Fibroblast of gingiva (primary cell): Measurements from ENCODE around the gene KCNQ2.

Experiments used
- DNase-seq: peaks from one replicate; pipeline ENCODE4 v3.0.0-alpha.2; 2011; ENCODE audit warnings: low read depth

The KCNQ2 gene

DNA sequence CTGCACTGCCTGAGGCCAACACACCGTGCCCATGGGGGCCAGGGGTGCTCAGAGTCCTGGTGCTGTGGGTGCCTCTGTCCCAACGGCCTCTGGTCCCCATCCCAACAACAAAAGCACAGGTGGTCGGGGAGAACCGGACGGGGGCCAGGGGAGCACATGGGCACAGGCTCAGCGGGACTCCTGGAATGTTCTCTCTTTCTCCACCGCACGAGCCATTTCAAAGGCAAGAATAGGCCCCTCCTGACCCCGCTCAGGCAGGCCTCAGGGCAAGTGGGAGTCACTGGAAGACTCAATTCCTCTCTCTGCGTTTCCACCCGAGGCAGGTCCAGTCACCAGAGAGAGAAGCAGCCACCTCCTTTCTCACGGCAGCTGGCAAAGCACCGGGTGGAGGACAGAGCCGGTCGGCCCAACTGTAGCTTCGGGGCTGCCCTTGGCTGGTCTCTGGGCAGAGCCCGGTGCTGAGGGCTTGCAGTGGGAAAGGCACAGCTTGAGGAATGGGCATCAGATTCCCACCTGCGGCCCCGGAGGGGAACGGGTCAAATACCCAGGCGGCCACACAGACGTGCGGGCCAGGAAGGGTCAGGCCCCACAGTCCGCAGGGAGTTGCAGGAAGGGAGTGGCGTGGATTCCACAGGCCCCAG is 55.2 kb downstream of the KCNQ2 start:
- no peak for DNase-seq

DNA sequence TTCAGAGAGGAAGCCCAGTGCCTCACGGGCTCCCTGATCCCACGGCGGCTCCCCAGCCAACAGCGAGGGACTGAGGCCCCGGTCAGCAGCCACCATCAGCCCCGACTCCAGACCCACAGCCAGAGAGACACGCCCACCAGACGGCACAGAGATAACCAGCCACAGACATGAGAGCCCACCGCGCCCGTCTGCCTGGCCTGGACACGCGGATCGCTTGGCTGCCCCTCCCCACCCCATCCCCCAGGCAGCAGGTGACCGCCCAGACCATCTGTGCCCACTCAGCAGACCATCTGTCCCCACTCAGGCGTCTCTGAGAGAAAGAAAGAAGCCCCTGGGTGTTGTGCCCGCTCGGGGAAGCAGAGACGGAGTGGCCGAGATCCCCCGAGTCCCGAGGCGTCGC is 55.8 kb downstream of the KCNQ2 start:
- DNase-seq = no peak

DNA sequence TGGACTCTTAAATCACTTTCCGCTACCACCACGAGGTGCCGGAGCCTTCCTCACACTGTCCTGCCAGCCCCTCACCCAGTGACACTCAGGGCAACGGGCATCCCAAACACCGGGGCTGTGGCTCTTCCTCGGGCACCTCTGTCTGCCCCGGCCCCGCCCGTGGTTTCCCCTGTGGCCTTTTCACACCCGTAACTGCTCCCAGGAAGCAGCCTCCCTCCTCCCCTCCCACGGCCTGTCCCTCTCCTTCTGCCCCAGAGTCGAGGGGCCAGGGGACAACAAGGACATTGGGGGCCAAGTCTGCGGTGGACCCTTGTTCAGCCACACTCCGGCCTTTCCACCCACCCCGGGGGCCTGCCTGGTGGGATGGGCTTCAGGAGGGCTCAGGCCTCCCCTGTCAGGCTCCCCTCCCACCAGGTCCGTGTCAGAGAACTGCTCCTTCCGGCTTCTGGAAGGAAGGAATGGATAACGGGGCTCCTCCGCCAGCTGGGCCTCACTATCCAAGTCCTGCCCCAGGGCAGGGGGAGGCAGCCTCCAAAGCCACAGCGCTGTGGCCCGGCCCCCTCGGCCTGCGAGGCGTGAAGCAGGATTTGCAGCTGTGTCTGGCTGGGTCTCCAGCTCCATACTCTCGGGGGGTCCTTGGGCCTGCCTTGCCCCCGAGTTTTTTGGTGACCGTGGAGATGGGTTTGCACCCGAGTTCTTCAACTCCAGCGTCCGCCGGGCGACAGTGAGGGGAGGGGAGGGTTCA is 56.6 kb downstream of the KCNQ2 start:
- no peak for DNase-seq

DNA sequence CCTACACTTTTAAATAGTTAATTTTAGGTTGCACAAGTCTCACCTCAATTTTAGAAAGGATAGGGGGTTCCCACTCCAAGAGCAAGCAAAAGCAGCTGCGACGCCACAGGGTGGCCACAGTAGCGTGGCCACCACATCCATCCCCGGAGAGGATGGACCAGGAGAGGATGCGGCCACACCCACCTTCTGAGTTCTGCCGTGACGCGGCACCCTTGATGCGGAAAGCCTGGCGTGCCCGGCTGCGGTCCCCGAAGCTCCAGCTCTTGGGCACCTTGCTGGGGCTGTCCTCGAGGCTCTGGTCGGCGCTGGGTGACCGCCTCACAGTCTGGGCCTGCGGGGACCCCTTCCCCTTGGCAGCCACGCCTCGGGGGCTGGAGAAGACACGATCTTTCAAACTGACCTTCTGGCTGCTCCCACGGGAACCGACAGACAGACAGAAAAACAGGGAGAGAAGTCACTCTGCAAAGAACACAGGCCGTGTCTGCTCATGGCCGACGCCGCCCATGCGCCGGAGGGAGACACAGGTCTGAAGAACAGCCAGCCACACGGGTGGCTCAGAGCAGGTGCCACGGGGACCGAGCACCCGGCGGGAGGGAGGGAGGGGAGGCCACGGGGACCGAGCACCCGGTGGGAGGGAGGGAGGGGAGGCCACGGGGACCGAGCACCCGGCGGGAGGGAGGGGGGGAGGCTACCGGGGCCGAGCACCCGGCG is 57.6 kb downstream of the KCNQ2 start:
- no peak for DNase-seq

DNA sequence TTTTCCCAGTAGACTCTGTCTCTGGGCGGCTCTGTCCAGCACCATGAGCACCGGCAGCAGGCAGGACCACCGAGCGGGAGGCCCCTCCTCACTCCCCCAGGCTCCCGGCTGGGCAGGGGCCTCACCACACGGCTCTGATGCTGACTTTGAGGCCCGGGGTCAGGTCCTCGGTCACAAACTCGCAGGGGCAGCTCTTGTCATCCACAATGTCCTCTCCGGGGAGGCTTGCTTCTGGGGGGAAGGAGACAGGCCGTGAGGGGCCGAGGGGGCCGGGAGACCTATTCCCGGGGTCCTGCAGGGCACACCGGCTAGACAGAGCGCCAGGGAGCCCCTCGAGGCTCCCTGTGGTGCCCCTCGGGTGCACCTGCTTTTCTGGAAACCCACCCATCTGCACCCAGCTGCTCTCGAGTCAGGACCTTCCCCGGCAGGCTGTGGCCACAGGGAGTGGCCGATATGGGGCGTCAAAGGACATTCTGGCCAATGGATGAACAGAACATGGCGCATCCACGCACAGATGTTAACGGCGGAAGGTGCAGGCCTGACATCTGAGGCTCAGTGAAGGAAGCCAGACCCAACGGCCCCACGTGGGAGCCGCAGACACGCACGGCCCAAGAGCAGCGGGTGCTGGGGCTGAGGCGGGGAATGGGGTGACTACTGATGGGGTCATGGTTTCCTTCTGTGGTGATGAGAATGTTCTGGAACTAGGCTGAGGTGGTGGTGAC is 58.3 kb downstream of the KCNQ2 start:
- DNase-seq = no peak

DNA sequence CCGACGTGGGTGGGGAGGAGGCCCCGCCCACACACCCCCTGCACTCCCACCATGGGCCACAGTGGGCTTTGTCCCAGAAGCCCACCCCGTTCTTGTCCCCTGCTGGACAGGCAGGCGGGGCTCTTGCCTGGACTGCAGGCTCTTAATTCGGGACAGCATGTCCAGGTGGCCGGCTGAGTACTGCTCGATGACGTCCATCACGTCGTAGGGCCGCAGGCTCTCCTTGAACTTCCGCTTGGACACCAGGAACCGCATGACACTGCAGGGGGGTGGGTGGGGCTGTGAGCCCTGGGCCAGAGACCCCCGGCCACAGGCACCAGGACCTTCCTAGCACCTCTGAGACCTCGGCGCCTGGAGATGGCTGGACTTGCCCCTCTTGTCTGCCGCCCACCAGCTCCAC is 59.1 kb downstream of the KCNQ2 start:
- no peak for DNase-seq

DNA sequence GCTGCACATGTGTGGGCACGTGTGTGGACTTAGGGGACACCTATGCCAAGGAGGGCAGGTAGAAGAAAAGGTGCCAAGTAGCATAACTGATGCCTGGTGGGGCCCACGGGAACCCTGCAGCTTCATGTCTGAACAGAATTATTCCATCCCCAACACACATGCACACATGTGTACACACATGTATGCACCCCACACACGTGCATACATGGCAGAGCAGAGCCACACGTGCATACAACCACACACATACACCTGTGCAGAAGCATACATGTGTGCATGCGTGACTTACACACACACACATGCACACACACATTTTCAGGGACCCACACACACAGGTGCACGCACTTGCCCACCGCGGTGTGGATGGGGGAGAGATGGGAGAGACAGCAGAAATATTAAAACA is 59.6 kb downstream of the KCNQ2 start:
- no peak for DNase-seq

DNA sequence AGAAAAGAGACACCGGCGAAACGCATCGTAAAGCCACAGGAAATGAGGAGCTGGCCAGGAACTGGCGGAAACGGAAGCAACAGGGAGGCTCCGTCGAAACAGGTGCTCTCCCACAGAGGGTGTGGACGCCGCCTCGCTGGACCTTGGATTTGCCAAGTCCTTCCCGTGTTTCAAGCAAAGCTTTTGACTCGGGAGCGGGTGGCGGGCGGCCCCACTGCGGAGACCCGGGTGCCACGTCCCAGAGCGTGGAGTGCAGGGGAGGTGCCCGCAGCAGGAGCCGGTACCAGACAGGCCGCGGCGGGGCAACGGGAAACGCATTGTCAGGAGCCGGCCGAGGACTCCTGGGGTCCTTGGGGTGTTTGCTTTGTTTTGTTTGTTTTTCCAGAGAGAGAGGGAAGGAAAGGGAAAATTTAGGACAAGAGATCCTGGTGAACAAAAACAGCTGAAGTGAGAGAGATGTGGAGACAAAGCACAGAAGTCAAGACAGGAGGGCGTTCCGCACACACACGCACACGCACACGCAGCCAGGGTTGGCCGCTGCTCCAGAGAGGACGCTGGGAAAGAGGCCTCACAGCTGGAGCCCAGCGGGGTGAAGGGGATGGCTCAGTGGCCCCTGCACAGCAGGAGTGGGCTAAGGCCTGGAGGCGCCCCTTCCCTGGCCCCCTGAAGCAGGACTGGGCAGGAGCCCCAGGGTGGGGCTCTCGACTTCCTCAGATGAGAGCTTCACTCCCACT is 60.4 kb downstream of the KCNQ2 start:
- no peak for DNase-seq

DNA sequence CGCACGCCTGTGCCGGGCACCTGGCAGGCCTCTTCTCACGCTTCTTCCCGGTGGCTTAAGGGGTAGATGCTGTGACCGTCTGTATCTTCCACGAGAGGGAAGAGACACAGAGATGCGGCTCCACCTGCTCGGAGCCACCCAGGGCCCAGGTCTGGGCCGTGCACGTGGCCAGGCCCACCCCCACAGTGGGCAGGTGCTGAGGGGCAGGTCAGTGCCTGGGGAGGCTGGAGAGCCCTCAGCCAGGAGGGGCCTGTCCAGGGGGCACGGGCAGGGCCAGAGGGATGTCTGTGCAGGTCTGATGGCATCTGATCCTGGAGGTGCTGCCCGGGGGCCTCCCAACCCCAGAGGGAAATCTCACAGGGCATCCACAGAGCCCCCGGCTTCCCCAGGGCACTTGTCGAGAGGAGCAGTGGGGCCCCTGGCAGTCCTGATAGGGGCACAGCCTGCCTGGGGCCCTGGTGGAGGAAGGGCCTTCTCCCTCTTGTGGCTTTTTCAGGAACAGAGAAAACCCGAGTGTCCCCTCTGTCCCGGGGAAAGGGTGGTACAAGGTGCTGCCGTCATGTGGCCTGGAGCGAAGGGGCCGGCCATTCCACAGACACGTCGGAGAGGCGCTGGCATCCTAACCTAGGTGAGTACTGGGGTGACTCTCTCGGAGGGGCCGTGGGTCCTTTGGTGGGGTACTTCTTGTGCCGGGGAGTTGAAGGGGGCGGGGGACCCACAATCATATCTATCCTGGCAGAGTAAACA is 61.1 kb downstream of the KCNQ2 start:
- DNase-seq = no peak

DNA sequence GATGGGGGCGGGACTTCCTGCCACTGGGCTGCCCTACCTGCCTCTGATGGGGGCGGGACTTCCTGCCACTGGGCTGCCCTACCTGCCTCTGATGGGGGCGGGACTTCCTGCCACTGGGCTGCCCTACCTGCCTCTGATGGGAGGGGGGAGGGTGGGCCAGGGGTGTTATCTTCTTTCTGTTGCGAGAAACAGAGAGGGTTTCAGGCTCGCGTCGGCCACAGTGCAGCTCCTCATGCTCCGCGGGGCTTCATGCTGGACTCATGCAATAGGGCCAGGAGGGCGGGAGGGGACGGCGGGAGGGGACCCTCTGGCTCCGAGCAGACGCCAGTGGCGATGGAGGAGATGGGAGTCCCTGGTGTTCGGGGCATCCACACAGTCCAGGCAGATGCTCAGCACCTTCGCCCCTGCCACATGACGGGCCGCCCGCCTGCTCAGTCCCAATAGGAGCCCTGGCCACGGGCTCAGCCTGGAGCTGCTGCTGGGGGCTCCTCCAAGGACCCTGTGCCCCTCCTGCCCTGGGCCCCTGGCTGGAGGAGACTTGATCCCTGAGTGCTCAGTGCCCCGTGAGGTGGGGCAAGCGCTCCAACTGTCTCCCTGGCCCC is 62.5 kb downstream of the KCNQ2 start:
- no peak for DNase-seq

DNA sequence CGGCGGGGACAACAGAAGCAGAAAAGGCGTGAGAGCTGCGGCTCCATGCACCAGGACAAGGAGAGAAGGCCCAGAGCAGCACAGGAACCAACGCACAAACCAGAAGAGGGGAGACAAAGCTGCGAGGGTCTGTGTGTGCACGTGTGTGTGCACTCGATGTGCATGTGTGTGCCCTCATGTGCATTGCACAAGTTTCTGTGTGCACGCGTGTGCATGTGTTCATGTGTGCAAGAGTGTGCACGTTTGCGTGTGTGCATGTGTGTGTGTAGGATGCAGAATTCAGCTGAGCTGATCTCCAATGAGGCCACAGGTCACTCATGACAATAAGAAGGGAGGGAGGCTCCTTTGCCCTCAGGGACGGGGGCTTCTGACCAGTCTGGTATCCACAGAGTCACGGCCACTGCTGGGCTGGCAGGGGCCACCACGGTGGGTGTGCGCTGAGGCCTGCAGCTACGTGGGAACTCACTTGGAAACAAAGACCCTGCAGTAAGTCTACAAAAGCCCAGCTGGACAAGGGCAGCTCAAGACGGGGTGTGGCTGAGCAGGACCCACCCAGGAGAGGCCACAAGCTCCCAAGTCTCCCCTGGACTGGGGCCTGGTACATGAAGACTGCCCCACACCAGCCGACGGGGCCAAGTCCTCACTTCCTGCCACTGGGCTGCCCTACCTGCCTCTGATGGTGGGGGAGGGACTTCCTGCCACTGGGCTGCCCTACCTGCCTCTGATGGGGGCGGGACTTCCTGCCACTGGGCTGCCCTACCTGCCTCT is 63.2 kb downstream of the KCNQ2 start:
- no peak for DNase-seq

DNA sequence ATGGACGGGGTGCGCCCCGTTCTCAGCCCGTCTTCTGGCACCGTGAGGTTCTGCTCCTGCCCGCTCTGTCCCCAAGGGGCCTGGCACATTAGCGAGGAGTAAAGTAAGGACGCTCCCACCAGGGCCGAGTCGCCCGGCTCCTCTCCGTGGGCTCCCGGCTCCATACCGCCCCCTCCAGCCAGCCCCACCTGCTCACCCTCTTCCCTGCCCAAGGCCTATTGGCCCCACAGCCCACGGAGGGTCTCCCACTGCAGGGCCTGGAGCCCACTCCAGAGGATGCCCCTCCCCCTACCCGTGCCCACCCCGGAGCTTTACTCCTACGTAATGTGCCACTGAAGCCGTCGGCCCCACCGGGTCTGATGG is 63.8 kb downstream of the KCNQ2 start:
- no peak for DNase-seq

DNA sequence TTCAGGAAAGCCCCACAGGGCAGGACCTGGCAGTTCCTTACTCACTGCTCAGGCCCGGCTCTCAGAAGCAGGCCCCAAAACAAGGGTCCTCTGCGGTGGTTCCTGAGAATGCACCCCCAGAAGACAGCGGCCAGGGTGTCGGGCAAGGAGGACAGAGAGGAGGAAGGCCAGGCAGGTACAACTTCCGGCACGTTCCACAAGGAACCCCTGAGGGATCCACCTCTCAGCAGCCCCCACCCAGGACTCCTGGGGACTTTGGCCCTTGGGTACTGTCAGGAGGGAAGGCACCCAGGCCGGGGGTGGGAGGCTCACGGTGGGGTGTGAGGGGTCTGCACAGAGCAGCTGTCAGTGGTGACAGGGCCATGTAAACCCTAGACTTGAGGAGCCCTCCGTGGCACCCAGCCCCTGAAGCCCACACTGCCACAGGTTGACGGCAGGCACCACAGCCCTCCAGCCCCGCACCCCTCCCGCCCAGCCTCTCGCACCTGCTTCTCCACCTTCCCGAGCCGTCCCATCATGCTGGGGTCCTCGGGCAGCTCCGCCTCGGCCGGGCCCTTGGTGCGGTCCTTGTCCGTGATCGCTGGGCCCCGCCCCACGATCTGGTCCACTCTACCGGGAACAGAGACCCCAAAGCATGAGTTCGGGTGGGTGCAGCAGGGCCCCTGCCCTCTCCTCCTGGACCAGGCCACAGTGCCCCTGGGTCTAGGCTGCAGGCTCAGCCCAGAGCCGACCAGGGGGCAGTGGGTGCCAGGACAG is 64.3 kb downstream of the KCNQ2 start:
- DNase-seq = no peak

DNA sequence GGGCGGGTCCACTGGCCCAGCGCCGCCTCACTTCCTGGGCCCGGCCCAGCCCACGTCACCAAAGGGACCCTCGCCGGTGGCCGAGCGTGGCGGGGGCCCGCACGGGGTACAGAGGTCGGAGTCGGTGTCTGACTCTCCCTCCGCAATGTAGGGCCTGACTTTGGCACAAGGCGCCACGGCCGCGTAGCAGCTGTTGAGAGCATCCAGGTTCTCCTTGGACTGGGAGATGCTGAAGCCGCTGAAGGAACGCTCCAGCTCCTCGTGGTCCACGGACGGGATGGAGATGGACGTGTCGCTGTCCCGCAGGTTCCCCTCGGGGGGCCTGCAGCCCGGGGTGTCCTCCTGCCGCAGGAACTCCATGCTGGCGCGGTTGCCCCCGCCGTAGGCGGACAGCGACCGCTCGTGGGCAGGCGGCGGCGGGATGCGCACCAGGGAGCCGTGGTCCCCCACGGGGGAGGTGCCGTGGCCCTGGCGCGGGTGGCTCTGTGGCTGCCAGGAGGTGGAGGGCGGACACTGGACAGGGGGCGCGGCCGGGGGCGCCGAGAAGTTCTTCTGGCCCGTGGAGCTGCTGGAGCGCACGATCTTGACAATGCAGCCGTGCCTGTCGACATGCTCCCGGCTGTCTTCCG is 65.7 kb downstream of the KCNQ2 start:
- DNase-seq = no peak

DNA sequence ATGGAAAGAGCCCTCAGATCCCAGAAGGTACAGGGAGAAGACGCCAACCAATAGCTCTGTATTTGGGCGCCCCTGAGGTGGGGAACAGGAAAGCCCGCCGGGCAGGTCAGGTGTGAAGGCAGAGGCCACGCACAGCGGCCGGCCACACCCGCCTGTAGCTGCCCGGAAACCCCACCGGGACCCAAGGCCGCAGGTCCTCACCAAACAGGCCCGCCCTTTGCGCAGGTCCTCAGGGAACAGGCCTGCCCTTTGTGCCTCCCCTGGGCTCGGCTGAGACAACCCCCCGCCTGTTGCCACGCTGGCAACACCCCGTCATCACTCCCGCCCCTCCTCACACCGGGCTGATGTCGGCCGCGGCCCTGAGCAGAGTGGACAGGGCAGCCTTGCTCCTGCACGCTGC is 66.4 kb downstream of the KCNQ2 start:
- DNase-seq = no peak

DNA sequence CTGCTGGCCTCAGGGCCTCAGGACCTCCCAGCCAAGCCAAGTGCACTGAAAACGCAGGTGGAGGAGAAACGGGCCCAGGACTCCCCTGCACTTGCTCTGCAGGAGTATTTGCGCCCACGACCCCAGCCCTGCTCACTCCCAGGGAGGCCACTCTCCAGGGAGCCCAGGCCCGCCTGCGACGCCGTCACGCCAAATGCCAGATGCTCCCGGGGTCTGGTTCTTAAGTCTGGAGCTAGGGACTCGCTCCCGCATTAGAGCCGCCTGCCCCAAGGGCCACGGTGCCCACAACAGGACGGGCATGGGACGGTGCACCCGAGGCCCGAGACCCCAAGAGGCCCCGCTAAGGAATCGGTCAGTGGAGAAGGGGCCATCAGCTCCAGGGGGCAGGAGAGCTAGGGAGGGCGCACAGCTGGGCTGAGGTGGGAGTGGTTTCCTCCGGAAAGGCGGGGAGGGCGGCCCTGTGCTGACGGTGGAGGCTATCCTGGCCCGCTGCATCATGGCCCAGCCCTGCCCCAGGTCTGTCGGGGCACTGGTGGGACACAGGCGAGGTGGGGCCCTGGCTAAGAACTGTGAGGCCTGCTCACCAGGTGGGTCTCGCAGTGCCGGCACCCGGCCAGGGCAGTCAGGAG is 67.2 kb downstream of the KCNQ2 start:
- no peak for DNase-seq

DNA sequence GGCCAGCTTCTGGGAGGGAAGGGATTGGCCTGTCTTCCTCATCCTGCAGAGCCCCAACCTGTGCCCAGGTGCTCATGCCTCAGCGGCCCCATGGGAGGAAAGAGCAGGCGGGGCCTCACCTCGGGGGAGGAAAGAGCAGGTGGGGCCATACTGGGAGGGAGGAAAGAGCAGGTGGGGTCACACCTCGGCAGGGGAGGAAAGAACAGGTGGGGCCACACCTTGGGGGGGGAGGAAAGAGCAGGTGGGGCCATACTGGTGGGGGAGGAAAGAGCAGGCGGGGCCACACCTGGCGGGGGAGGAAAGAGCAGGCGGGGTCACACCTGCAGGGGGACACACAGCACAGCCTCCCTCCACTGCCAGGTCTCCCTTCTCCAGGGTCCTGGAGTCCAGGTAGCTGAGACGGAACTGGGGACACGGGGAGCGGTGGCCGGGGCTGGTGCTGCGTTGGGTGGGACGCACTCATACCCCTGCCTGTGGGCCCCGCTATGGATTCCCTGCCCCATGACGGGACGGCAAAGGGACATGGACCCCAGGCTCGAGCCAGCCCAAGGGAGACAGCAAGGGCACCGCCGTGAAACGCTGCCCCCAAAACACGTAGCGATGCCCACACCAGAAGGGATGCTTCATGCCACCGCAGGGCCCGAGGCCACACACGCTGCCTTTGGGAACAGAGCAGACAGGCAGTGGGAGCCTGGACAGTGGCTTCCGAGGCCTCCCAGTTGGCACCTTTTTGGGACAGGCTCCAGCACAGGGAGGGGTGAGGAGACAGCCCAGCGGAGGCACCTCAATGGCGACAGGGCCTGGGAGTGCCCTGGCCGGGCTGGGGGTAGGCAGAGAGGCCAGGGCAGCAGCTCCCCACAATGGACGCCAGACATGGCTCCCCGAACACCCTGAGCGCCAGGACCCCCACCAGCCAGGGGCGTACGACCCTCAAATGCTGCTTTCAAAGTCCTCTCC is 68.0 kb downstream of the KCNQ2 start:
- no peak for DNase-seq
